Adipocyte (in vitro differentiated cells): ENCODE measurements around the gene WDHD1.

Source experiments
- DNase-seq: peaks from one replicate; pipeline ENCODE4 v3.0.0-alpha.2; 2015; ENCODE audit warnings: low read depth
- H3K27me3 ChIP-seq: replicated peaks from 2 replicates; pipeline ENCODE4 v1.7.0; 2013; ENCODE audit warnings: mild to moderate bottlenecking, low read length, moderate library complexity; ENCODE audit not compliant: control insufficient read depth, insufficient read depth
- H3K36me3 ChIP-seq: 2 replicates; pipeline ENCODE4 v1.7.0; 2013; ENCODE audit warnings: low read length, mild to moderate bottlenecking, moderate library complexity; ENCODE audit not compliant: control insufficient read depth, insufficient read depth, severe bottlenecking
- H3K4me1 ChIP-seq: 2 replicates; pipeline ENCODE4 v1.7.0; 2013; ENCODE audit warnings: mild to moderate bottlenecking, low read length, moderate library complexity; ENCODE audit not compliant: control insufficient read depth, insufficient read depth
- H3K4me3 ChIP-seq: 2 replicates; pipeline ENCODE4 v1.7.0; 2013; ENCODE audit warnings: mild to moderate bottlenecking, low read length, moderate library complexity
- H3K9ac ChIP-seq: 2 replicates; pipeline ENCODE4 v1.7.0; 2013; ENCODE audit warnings: mild to moderate bottlenecking, low read length, moderate library complexity
- H3K9me3 ChIP-seq: 2 replicates; pipeline ENCODE4 v1.7.0; 2013; ENCODE audit warnings: mild to moderate bottlenecking, low read length, moderate library complexity; ENCODE audit not compliant: control insufficient read depth

WDHD1 gene

GRCh38 chr14:54891471-54892245, 135.2 kb downstream of the WDHD1 start:
- Histone ChIP-seq H3K9me3 (no peaks in the 10 kb centered on the region), H3K4me3 (no peak overlapping the region), H3K4me1 (peaks cover 4% of the 10 kb centered on the region), H3K27me3 (no peaks in the 10 kb centered on the region), H3K9ac (no peak overlapping the region), H3K36me3 (no peaks in the 10 kb centered on the region)
- no peak for DNase-seq

- Histone ChIP-seq H3K9ac (no peak overlapping the region), H3K27me3 (no peaks in the 10 kb centered on the region)
- DNase-seq: no peak
Measured at GRCh38 chr14:54890788-54891187, 136.1 kb downstream of the WDHD1 start.

GRCh38 chr14:54889919-54890318, 137.0 kb downstream of the WDHD1 start:
- H3K4me1 ChIP-seq: no peaks in the 10 kb centered on the region
- DNase-seq: no peak

More at GRCh38 chr14:54890788-54891187, 136.1 kb downstream of the WDHD1 start:
- H3K36me3 ChIP-seq: no peaks in the 10 kb centered on the region
- no peaks in the 10 kb centered on the region for H3K9me3 ChIP-seq
- H3K4me3 ChIP-seq: no peak overlapping the region
- peaks cover 4% of the 10 kb centered on the region for H3K4me1 ChIP-seq

More at GRCh38 chr14:54889919-54890318, 137.0 kb downstream of the WDHD1 start:
- Histone ChIP-seq H3K36me3 (no peaks in the 10 kb centered on the region), H3K4me3 (no peak overlapping the region), H3K9me3 (no peaks in the 10 kb centered on the region), H3K27me3 (no peaks in the 10 kb centered on the region), H3K9ac (no peak overlapping the region)
